GM23338 (cell line): ENCODE results near the gene BCAP31. TPM values are rescaled to one million over a fixed set of nuclear protein-coding genes. Genes with fewer than 3 reads are reported as not detected.

Experiments
- ATAC-seq: fragments of 200-7000 bp; cut with Tn5 transposase; 3 replicates; pipeline ENCODE4 v1.9.1; 2020
- DNase-seq: peaks from one replicate; pipeline ENCODE4 v3.0.0-alpha.2; 2015; ENCODE audit warnings: low spot score
- H2AFZ ChIP-seq: fragments of 200-600 bp; sonication (generic); 2 replicates; pipeline ENCODE4 v1.8.0; 2016; ENCODE audit warnings: antibody characterized with exemption, mild to moderate bottlenecking, moderate library complexity
- H3F3A ChIP-seq: fragments of 200-600 bp; sonication (generic); replicated peaks from 2 replicates; pipeline ENCODE4 v1.8.0; 2017; ENCODE audit warnings: antibody characterized with exemption, mixed run types, low read depth
- H3K27ac ChIP-seq: fragments of 200-600 bp; sonication (generic); 2 replicates; pipeline ENCODE4 v1.6.1; 2016; ENCODE audit warnings: low read depth
- H3K27me3 ChIP-seq: fragments of 200-600 bp; sonication (generic); 2 replicates; pipeline ENCODE4 v1.8.0; 2016; ENCODE audit warnings: mild to moderate bottlenecking, mixed run types, moderate library complexity; ENCODE audit not compliant: insufficient read depth
- H3K36me3 ChIP-seq: fragments of 200-600 bp; sonication (generic); 2 replicates; pipeline ENCODE4 v1.8.0; 2016; ENCODE audit warnings: mild to moderate bottlenecking; ENCODE audit not compliant: insufficient read depth
- H3K4me1 ChIP-seq: fragments of 200-600 bp; sonication (generic); 2 replicates; pipeline ENCODE4 v1.8.0; 2016; ENCODE audit warnings: mild to moderate bottlenecking, moderate library complexity; ENCODE audit not compliant: insufficient read depth
- H3K4me2 ChIP-seq: fragments of 200-600 bp; sonication (generic); 2 replicates; pipeline ENCODE4 v1.7.1; 2017; ENCODE audit warnings: mixed run types
- H3K4me3 ChIP-seq: fragments of 200-600 bp; sonication (generic); 2 replicates; pipeline ENCODE4 v1.6.1; 2016; ENCODE audit warnings: mixed run types
- H3K79me2 ChIP-seq: fragments of 200-600 bp; sonication (generic); replicated peaks from 2 replicates; pipeline ENCODE4 v1.8.0; 2017; ENCODE audit warnings: mild to moderate bottlenecking; ENCODE audit not compliant: insufficient read depth
- H3K9me2 ChIP-seq: fragments of 200-600 bp; sonication (generic); 2 replicates; pipeline ENCODE4 v1.8.0; 2017; ENCODE audit not compliant: insufficient read depth
- H4K20me1 ChIP-seq: fragments of 200-600 bp; sonication (generic); replicated peaks from 2 replicates; pipeline ENCODE4 v1.8.0; 2017; ENCODE audit warnings: mild to moderate bottlenecking; ENCODE audit not compliant: insufficient read depth
- H3K27ac Mint-ChIP-seq: 2 replicates; pipeline ENCODE4 v1.8.0; 2020; ENCODE audit warnings: inconsistent platforms, mild to moderate bottlenecking, moderate library complexity, mixed read lengths
- H3K27me3 Mint-ChIP-seq: 3 replicates; pipeline ENCODE4 v1.8.0; 2022; ENCODE audit warnings: low read depth, mild to moderate bottlenecking, moderate library complexity, mixed read lengths, inconsistent platforms; ENCODE audit not compliant: insufficient read depth, poor library complexity
- H3K36me3 Mint-ChIP-seq: 3 replicates; pipeline ENCODE4 v1.8.0; 2021; ENCODE audit warnings: low read depth, mild to moderate bottlenecking, inconsistent platforms, moderate library complexity, mixed read lengths
- H3K4me1 Mint-ChIP-seq: 3 replicates; pipeline ENCODE4 v1.8.0; 2020; ENCODE audit warnings: mild to moderate bottlenecking, inconsistent platforms, mixed read lengths
- H3K4me3 Mint-ChIP-seq: 3 replicates; pipeline ENCODE4 v1.8.0; 2021; ENCODE audit warnings: moderate library complexity, mild to moderate bottlenecking, inconsistent platforms, mixed read lengths
- H3K9me3 Mint-ChIP-seq: 3 replicates; pipeline ENCODE4 v1.8.0; 2020; ENCODE audit warnings: moderate library complexity, mild to moderate bottlenecking, inconsistent platforms, mixed read lengths
- CREB1 ChIP-seq: fragments of 250-450 bp; sonication (Bioruptor Pico); IDR thresholded peaks from 2 replicates; pipeline ENCODE4 v1.5.0; 2020; ENCODE audit warnings: low read depth, mild to moderate bottlenecking, moderate library complexity
- CTCF ChIP-seq, 2 experiments: fragments of 200-600 bp in 1 of 2; sonication (generic) in 1 of 2; conservative IDR thresholded peaks; 2 replicates each; pipeline versions ENCODE4 v1.5.1 to v1.6.1; 2016 to 2017; ENCODE audit warnings: antibody characterized with exemption in 2 of 2, low read depth in 2 of 2, mild to moderate bottlenecking in 2 of 2, moderate library complexity in 1 of 2
- ETS1 ChIP-seq: IDR thresholded peaks from 2 replicates; pipeline ENCODE4 v1.6.1; 2016; ENCODE audit warnings: antibody characterized with exemption
- EZH2 ChIP-seq: fragments of 200-600 bp; sonication (generic); IDR thresholded peaks from one replicate; pipeline ENCODE4 v1.8.0; 2017; ENCODE audit warnings: antibody characterized with exemption, mild to moderate bottlenecking, low read depth; ENCODE audit not compliant: unreplicated experiment
- EZH2phosphoT487 ChIP-seq: fragments of 200-600 bp; sonication (generic); IDR thresholded peaks from one replicate; pipeline ENCODE4 v1.8.1; 2018; ENCODE audit warnings: antibody characterized with exemption; ENCODE audit not compliant: unreplicated experiment
- JUNB ChIP-seq: IDR thresholded peaks from one replicate; pipeline ENCODE4 v1.6.1; 2016; ENCODE audit warnings: antibody characterized with exemption; ENCODE audit not compliant: unreplicated experiment
- NANOG ChIP-seq: IDR thresholded peaks from 2 replicates; pipeline ENCODE4 v1.6.1; 2016; ENCODE audit warnings: antibody characterized with exemption, borderline replicate concordance
- POLR2AphosphoS5 ChIP-seq: IDR thresholded peaks from 2 replicates; pipeline ENCODE4 v1.6.1; 2016; ENCODE audit warnings: antibody characterized with exemption, low read depth
- REST ChIP-seq: IDR thresholded peaks from one replicate; pipeline ENCODE4 v1.6.1; 2018; ENCODE audit warnings: antibody characterized with exemption; ENCODE audit not compliant: unreplicated experiment
- STAT1 ChIP-seq: IDR thresholded peaks from one replicate; pipeline ENCODE4 v1.6.1; 2016; ENCODE audit warnings: antibody characterized with exemption; ENCODE audit not compliant: unreplicated experiment
- ZNF114 ChIP-seq: fragments of 250-450 bp; sonication (Bioruptor Pico); IDR thresholded peaks from 2 replicates; pipeline ENCODE4 v1.5.0; 2020; ENCODE audit warnings: mild to moderate bottlenecking, moderate library complexity
- ZNF331 ChIP-seq: fragments of 250-450 bp; sonication (Bioruptor Pico); IDR thresholded peaks from 2 replicates; pipeline ENCODE4 v1.5.0; 2020; ENCODE audit warnings: low read depth, mild to moderate bottlenecking, moderate library complexity
- ZNF462 ChIP-seq: fragments of 250-450 bp; sonication (Bioruptor Pico); IDR thresholded peaks from 2 replicates; pipeline ENCODE4 v1.5.0; 2020; ENCODE audit warnings: mild to moderate bottlenecking, moderate library complexity
- polyA plus RNA-seq: library from polyadenylated mRNA; unstranded; fragments of >200 nt; fragmentation: Nextera tagmentation; extraction: Ambion mirVana; gene quantifications from 2 replicates; pipeline ENCODE4 v1.2.1, GENCODE V29; 2016
- total RNA-seq: library from RNA; depleted of rRNA; stranded (reverse); fragments of >200 nt; shearing (Covaris generic); gene quantifications from 2 replicates; pipeline ENCODE4 v1.2.3, GENCODE V29; 2014

The BCAP31 gene
- total and polyA plus RNA-seq, 2 experiments from 2014 or later: 85.0 to 145 TPM

- Histone ChIP-seq H4K20me1 (no peaks in the 10 kb centered on the region), H3F3A (no peaks in the 10 kb centered on the region), H3K4me1 (peaks cover 3% of the 10 kb centered on the region; the same call in 1 of the 2 replicates), H3K79me2 (no peaks in the 10 kb centered on the region), H3K4me3 (peak overlapping the region; percentile 45; the same call in 1 of the 2 replicates), H3K36me3 (no peaks in the 10 kb centered on the region), H3K27ac (no peak overlapping the region), H3K27me3 (no peaks in the 10 kb centered on the region), H3K9me2 (no peaks in the 10 kb centered on the region), H2AFZ (no peak overlapping the region), H3K4me2 (0 out of 2 replicates have a peak overlapping the region, but pooled peaks have one; percentile 43)
- DNase-seq: no peak
- no peak overlapping the region for H3K27ac Mint-ChIP-seq
- TF ChIP-seq ETS1: no peak
- TF ChIP-seq ZNF462 (CRISPR knock-in tag): no peak
- no peak for TF ChIP-seq STAT1
- TF ChIP-seq REST: no peak
- TF ChIP-seq NANOG: no peak
- no peak for TF ChIP-seq ZNF331 (CRISPR knock-in tag)
- TF ChIP-seq EZH2phosphoT487: no peak
- no peak for TF ChIP-seq EZH2
- no peak for TF ChIP-seq CREB1 (CRISPR knock-in tag)
- TF ChIP-seq ZNF114: no peak
- no peak for TF ChIP-seq JUNB
- TF ChIP-seq POLR2AphosphoS5: no peak
- TF ChIP-seq CTCF (conservative IDR thresholded peaks at IDR 0.05; ENCODE audit: low read depth in 2 of 2): no peak
- no peak overlapping the region for H3K4me3 Mint-ChIP-seq
- H3K36me3 Mint-ChIP-seq: peaks cover 9% of the 10 kb centered on the region; the same call in 2 of the 3 replicates
- H3K9me3 Mint-ChIP-seq: peaks cover 4% of the 10 kb centered on the region
- peaks cover 6% of the 10 kb centered on the region for H3K27me3 Mint-ChIP-seq
- ATAC-seq: no peak
- H3K4me1 Mint-ChIP-seq: peaks cover 16% of the 10 kb centered on the region
Measured at GRCh38 chrX:153688506-153688905, 35.7 kb downstream of the BCAP31 start.
